GM21528 (cell line): Measurements from ENCODE around the gene ECE1.

Experiments
- ATAC-seq: cut with Tn5 transposase; IDR thresholded peaks from one replicate; pipeline ENCODE4 v1.9.1; 2021; ENCODE audit warnings: mild to moderate bottlenecking, moderate library complexity; ENCODE audit not compliant: unreplicated experiment, low FRiP score

ECE1 gene

DNA sequence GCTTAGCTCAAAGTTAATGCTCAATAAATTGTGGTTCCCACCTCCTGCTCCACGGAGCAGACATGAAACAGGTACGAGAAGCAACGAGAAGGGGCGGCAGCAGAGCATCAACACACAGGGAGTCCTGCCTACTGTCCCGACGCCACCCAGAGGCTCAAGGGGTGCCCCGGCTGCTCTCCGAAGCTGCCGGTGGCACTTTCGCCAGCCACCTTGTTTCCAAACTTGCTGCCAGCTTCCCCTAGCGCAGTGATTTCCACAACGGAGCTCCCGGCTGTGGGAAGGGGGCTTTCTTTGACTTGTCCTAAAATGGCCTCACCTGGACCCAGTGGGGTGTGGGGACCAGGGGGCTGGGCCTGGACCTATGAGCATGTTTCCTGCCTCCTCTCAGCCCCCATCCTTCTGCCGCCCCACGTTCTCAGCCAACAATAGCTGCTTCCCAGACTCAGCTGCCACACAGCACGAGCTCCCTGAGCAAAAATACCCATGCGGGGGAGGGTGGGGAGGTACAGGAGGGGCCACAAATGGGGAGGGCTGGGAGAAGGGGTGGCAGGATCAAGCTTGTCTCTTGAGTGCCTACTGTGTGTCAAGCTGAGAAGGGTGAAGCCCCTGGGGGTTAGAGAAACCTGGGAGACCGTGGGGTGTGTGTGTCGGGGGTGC lies 35.6 kb upstream of the ECE1 start:
- ATAC-seq = no peak

DNA sequence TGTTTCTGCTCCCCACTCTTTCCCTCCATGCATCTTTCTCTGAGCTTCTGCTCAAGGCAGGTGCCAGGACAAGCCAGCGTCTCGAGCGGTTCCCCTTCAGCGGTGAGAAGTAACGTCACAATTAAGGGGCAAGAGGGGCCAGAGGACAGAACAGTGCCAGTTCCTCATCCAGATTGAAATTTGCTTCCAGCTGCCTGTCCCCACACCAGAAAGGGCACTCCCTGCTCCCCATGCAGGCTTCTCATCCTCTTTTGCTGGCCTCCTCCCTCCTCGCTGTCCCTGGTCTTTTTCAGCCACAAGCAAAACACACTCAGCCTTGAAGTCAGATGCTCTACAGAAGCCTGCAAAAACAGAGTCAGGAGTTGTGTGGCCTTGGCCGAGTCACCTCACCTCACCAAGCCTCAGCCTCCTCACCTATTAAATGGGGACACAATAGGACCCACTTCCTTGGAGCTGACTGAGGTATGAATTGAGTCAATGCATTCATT lies 35.0 kb upstream of the ECE1 start:
- no peak for ATAC-seq

DNA sequence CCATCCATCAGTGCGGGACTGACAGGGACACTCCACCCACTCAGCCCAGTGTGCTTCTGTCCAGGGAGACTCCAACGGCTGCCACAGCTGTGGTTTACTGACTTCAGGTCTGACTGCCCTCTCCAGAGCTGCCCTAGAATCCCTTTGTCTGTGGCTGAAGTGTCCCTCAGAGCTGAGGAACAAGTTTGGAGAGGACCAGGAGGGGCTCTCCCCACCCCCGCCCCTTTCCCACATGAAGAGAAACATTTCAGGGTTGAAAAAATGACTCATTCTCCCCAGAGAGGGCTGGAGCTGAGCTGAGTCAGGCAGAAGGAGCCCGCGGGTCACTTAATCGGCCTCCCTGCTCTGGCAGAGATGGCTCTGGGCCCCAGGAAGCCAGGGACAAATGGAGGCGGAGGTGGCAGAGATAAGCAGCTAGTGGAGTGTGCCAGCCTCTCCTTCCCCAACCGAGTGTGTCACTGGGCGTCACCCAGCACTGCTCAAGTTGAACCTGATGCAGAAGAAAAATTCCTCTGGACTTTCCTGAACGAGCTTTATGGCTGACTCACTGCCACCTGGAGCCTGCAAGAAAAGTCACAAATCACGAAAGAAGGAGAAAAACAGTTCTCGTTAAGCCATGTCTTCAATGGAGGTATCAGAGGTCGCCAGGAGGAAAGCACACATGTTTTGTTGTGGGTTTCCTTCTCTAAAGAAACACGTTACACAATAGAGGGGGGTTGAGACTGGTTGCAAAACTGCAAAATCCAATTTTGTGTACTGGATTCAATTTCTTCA lies 34.3 kb upstream of the ECE1 start:
- ATAC-seq = no peak

- no peak for ATAC-seq
Observed at GRCh38 chr1:21323091-21323490, 32.8 kb upstream of the ECE1 start.

- ATAC-seq = no peak
Observed at GRCh38 chr1:21322681-21323016, 32.4 kb upstream of the ECE1 start.

DNA sequence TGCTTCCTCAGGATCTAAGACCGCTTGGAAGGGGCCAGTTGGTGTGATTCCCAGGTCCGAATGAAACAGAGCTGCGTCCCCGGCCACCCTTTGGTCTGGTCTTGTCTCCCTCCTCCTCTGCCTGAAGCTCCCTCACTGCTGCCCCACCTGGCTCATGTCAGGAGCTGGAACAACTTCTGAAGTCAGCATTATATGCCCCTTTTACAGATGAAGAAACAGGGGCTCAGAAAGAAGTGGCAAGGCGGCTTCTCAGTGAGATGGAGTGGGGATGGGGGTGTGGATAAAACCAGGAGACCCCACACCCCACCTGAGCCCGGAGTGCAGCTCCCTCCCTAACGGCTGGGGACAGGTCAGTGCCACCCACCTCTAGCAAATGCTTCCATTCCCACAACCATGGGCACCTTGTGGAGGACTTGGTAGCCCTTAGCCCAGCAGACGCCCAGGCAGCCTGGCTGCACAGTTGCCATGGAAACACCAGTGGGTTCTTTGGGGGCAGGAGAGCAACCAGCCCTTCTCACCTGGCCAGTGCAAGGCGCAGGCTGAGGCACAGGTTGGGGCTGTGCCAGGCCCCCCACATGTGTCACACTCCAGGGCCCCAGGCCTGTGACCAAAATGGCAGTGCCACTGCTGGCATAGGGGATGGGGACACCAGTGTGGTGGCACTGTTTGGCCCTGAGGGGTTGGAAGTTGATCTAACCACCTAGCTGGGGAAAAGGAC lies 31.9 kb upstream of the ECE1 start:
- ATAC-seq = no peak

DNA sequence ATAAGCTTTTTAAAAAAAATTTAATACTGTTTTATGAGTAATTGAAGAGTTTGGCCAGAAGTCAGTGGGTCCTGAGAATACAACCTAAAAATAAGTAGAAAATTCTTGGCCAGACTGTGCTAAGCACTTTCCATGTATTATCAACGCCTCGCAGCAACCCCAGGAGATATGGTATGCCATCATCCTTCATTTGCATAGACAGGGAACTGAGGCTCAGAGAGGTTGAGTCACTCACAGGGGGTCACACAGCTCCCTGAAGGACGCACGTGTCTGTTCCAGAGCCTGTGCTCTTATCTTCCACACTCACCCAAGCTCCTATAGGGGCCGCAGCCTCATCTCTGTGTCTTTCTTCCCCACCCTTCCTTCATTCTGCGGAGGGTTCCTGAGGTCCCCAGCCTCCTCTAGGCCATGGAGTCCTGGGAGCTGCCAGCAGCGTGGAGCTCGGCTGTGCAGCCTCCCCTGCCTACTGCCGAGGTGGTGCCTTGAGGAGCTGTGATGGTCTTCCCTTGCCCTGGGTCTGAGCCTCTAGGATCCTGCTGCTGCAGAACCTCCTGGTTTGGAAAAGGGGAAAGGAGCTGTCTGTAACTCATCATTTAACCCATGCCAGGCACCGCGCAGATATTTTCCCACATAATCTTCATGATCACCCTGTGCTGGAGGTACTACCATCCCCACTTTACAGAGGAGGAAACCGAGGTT lies 30.3 kb upstream of the ECE1 start:
- ATAC-seq = no peak

GRCh38 chr1:21319447-21320407 lies 29.5 kb upstream of the ECE1 start:
- ATAC-seq = no peak

DNA sequence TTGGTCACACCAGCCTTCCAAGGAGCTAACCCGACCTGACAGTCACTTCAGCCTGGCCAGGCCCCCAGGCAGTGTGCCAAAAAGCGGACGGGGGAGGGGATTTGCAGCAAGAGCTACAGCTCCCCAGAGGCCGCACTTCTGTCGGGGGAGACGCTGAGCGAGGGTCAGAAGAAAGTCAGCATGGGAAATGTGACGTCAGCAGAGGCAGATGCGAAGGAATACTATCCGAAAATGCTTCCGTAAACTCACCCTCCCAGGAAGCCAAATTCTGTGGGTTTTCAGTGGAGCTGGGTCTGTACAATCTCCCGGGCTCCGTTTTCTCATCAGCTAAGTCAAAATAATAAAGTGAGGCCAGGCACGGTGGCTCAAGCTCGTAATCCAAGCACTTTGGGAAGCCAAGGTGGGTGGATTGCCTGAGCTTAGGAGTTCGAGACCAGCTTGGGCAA lies 28.5 kb upstream of the ECE1 start:
- ATAC-seq = no peak

DNA sequence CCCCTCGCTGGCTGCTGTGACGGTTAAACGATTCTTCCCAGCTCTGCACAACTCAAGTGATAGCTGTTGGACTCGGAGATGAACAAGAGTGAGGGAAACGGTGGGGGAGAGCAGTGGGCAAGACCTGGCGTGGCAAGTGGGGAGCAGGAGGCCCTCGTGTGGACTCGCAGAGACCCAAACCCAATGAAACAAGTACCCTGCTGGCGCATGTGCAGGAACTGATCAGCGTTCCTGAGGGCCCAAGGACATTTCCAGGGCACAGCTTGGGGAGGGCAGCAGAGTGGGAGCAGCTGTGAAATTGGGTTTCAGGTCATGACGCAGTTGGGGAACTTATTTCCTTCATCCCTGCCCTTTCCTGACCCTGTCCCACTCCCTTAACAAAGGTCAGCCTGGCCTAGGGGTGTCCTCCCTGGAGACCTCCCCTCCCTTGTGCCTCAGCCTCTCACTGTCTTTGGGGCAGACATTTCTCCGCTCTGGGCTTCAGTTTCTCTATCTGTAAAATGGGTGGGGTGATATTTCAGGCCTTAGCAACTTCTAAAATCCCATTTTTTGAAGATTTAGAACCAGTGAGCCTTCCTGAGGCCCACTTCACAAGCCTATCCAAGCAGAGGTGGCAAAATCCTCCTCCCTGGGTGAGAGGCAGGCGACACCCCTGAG lies 27.9 kb upstream of the ECE1 start:
- ATAC-seq = no peak

- ATAC-seq = no peak
Observed at GRCh38 chr1:21317690-21318043, 27.4 kb upstream of the ECE1 start.

DNA sequence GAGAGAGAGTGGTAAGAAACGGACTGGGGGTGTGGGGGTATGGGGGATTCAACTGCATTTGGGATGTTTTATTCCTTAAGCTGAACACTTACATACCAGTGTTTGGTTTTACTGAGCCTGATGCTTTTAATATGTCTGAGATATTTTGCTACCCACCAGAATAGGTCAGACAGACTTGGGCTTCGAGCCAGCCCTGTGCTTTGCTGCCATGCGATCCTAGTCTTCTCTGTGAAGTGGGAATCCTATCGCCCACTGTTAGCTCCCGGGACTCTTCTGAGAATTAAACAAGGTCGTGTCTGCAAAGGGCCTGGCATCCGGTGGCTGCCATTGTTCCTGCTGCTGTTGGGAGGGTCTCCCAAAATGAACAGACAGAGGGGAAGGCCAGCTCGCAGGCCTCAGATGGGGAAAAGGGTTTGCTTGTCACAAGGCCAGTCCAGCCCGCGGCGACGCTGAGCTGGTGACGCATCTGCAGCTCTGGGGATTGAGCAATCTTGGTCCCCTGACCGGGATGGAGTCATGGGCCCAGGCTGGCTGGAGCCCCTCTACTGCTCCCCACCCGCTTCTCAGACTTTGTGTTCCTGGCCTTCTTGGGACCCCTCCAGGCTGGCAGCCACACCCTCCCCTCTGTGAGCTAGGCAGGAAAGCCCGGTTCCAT lies 26.9 kb upstream of the ECE1 start:
- no peak for ATAC-seq

- no peak for ATAC-seq
Observed at GRCh38 chr1:21314743-21315396, 24.6 kb upstream of the ECE1 start.

- ATAC-seq = no peak
Observed at GRCh38 chr1:21313886-21314721, 23.8 kb upstream of the ECE1 start.

DNA sequence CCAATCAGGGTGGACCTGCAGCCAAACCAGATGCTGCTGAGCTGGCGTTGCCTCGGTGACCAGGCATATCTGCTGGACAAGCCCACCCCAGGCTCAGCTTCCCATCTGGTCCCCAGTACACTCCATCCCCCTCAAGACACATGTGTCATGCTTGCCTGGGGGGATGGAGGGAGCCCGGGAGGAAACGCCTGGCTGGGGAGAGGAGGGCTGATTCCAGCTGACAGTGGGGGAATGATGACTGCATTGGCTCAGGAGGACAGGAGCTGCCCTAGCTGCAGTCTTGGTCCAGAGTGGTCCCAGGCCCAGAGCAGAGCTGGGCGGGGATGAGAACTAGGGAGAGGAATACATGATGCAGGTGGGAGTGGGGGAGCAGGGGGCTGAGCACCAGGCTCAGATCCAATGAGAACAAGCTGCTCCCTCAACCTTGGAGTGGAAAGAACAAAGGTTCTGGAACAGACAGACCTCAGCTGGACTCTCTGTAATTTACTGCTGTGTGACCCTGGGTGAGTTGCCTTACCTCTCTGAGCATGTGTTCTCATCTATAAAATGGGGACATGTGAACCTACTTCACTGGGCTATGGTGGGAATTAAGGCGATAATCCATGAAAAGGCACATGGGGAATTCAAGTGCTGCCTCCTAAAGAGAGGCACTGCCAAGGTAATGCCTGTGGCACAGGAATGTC lies 23.1 kb upstream of the ECE1 start:
- no peak for ATAC-seq

- no peak for ATAC-seq
Observed at GRCh38 chr1:21312407-21312992, 22.2 kb upstream of the ECE1 start.

GRCh38 chr1:21311016-21311415 lies 20.8 kb upstream of the ECE1 start:
- ATAC-seq = no peak
